ENCODE data around the gene NES.

The NES gene

DNA sequence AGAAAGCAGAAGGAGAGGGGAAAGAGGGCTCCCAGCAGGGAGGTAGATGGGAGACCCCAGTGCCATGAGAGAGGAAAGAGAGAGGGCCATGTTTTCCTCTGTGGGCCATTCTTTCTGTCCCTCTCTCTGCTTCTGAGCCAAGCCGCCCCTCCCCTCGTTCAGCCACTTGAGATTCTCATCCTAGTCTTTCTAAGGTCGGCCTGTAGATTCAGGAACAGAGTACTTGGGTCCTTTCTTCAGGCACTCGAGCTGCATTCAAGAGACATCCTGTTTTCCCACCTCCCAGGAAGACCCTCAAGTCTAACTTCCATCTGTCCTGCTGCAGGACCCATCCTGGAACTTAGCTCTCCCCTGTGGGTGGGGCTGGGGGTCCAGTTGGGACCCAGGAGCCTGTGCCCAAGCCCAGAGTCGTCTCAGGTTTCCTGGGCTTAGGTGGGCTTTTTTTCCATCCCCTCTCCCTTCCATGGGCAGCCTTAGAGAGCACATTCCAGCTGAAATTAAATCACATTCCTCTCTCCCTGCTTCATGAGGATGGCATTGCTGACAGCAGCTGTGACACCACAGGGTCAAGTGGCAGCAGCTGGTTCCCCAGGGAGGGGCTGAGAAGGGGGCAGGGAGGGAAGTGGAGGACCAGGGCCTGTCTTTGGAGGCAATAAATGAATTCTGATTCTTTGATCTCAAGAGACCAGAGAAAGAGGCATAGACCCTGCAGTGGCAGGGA is 13.0 kb downstream of the NES start:
- in situ Hi-C loops (cut with MboI; ENCODE audit: low sequenced_read_pairs), result no loop called here

DNA sequence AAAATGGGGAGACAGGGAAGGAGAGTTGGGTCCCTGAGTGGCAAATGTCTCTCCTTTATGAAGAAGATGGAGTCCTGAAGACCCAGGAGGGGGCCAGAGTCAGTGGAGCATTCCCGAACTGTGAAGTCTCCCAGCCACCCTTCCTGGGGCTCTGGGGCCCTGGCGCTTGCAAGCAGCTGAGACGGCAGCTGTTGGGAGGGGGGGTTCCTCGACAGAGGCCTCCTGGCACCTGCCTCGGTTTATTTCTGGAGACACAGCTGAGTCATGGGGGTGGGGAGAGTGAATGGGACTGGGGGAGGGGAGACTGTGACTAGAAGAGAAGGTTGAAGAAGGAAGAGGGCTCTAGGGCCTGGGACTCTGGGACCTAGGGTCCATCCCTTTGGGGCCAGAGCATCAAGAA is 14.0 kb downstream of the NES start:
- in situ Hi-C loops (cut with MboI; ENCODE audit: low sequenced_read_pairs), result no loop called here

GRCh38 chr1:156662800-156663055 is 14.5 kb downstream of the NES start:
- in situ Hi-C loops (cut with MboI; ENCODE audit: low sequenced_read_pairs), result no loop called here

DNA sequence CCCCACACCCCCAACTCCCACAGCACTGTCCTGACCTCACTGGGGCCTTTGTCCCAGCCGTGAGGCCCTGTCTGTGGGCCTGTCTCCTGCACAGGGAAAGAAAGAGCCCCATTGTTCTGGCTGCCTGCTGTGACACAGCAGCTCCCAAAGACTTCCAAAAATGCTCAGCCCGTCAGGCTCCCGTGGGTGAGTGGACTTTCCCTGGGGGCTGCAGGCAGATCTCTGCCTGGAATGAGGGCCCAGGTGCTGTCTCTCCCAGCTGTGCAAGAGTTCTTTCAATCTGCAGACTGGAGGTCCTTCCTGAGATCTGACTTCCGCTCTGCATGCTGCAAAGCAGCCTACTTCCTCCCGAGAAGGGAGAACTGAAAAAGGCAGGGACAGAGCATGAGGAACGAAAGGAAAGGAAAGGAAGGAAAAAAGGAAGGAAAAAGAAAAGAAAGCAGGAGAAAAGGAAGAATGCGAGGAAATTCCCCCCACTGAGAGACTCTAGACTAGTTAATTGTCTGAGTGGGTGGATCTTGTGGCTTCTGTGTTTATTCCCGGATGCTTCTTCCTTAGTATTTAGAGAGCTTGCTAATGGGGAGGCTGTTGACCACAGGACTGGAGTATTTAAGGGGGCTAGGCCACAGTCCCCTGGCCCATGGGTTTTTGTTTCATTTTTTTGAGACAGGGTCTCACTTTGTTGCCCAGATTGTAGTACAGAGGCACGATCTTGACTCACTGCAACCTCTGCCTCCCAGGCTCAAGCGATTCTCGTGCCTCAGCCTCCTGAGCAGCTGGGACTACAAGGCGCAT is 15.0 kb downstream of the NES start:
- in situ Hi-C loops (cut with MboI; ENCODE audit: low sequenced_read_pairs), result no loop called here

DNA sequence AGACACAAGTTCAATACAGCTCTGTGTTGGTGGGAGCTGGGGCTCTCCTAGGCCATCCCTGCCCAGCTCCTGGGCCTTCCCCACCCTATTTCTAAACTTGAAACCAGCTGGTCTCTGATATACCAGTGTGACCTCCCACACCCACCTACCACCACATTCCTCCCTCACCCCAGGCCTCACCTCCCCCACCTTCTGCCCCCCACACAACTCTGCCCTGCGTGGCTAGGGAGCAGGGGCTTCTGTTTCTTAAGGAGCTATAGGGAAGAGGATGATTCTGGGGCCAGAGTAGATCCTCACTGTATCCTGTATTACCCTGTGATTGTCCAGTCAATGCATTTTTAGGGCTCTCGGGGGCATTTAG is 16.5 kb downstream of the NES start:
- in situ Hi-C loops (cut with MboI; ENCODE audit: low sequenced_read_pairs), result no loop called here

- in situ Hi-C loops (cut with MboI; ENCODE audit: low sequenced_read_pairs), result no loop called here
These were observed 17.0 kb downstream of the NES start for GRCh38 chr1:156659988-156660751.

DNA sequence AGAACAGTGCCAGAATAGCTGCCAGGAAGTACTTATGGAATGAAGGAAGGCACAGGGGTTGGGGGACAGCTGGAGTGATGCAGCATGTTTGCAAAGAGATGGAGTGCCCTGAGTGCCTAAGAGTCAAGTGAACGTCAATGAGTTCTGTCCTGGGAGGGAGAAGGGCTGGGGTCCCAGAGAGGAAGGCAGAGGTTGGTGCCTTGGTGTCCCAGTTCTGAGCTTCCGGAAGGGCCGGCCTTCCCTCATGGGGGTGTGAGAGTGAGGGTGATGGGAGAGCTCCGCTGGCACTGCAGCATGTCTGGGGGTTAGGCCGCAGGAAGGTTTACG is 17.6 kb downstream of the NES start:
- in situ Hi-C loops (cut with MboI; ENCODE audit: low sequenced_read_pairs), result no loop called here

DNA sequence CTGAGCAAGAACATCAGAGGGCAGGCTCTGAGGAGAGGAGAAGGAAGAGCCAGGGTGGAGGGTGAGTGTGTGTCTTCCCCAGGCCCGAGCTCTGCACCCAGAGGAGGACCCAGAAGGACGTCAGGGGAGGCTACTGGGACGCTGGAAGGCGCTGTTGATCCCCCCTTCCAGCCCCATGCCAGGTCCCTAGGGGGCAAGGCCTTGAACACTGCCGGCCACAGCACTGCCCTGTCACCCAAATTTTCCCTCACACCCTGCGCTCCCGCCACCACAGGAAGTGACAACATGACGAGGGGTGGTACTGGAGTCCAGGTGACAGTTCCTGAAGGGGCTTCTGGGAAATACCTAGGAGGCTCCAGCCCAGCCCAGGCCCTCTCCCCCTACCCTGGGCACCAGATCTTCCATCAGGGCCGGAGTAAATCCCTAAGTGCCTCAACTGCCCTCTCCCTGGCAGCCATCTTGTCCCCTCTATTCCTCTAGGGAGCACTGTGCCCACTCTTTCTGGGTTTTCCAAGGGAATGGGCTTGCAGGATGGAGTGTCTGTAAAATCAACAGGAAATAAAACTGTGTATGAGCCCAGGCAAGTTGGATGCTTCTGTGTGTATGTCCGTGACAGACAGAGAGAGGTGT is 18.1 kb downstream of the NES start:
- in situ Hi-C loops (cut with MboI; ENCODE audit: low sequenced_read_pairs), result no loop called here

- in situ Hi-C loops (cut with MboI; ENCODE audit: low sequenced_read_pairs), result no loop called here
These were observed 18.7 kb downstream of the NES start for GRCh38 chr1:156658496-156658895.

DNA sequence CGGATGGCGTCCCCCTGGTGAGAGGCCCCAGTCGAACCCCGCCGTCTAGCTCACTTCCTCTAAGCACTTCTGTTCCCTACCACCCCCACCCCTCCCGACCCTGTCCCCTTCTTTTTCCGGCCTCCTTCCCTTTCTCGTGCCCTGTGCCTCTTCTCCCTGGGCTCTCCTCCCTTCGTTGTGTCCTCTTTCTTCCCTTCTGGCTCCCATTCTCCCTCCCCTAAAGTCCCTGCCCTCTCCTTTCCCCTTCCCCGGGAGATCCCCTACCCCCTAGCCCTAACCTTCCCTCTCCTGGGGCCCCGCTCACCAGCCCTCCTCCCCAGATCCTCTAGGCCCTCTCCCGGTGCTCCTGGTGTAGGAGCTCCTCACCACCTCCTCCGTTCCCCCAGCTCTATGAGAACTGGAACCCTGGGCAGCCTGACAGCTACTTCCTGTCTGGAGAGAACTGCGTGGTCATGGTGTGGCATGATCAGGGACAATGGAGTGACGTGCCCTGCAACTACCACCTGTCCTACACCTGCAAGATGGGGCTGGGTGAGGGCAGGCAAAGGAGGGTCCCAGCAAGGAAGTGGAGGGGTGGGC is 19.4 kb downstream of the NES start:
- in situ Hi-C loops (cut with MboI; ENCODE audit: low sequenced_read_pairs), result no loop called here

- in situ Hi-C loops (cut with MboI; ENCODE audit: low sequenced_read_pairs), result no loop called here
These were observed 20.1 kb downstream of the NES start for GRCh38 chr1:156656806-156657740.

GRCh38 chr1:156655904-156656516 is 21.2 kb downstream of the NES start:
- in situ Hi-C loops (cut with MboI; ENCODE audit: low sequenced_read_pairs), result no loop called here

- in situ Hi-C loops (cut with MboI; ENCODE audit: low sequenced_read_pairs), result no loop called here
These were observed 21.9 kb downstream of the NES start for GRCh38 chr1:156655151-156655903.

DNA sequence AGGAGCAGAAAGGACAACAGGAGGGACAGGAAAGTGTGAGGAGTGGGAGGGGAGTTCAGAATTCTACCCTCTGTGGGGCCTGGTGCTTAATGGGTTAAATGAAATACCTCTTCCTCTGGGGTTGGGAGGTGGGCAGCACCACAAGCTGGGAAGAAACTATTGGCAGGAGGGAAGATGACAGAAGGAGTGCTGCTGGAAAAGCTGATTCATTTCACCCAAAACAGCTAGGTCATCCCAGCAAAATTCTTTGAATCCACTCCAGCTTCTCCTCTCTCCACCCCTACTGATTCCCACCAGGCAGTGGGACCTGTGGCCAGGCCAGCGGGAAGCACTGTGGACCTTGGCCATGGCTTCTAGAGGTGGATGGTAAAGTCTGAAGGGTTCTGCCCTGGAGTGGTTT is 22.5 kb downstream of the NES start:
- in situ Hi-C loops (cut with MboI; ENCODE audit: low sequenced_read_pairs), result no loop called here

DNA sequence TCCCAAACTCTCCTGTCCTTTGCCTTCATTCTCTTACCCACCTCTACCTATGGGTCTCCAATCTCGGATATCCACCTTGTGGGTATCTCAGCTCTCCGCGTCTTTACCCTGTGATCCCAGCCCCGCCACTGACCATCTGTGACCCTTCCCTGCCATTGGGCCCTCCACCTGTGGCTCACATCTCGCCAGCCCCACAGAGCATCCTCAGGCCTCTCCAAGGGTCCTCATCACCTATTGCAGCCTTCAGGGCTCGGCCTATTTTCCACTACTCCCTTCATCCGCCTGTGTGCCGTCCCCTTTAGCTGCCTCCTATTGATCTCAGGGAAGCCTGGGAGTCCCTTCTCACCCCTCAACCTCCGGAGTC is 24.2 kb downstream of the NES start:
- in situ Hi-C loops (cut with MboI; ENCODE audit: low sequenced_read_pairs), result no loop called here

DNA sequence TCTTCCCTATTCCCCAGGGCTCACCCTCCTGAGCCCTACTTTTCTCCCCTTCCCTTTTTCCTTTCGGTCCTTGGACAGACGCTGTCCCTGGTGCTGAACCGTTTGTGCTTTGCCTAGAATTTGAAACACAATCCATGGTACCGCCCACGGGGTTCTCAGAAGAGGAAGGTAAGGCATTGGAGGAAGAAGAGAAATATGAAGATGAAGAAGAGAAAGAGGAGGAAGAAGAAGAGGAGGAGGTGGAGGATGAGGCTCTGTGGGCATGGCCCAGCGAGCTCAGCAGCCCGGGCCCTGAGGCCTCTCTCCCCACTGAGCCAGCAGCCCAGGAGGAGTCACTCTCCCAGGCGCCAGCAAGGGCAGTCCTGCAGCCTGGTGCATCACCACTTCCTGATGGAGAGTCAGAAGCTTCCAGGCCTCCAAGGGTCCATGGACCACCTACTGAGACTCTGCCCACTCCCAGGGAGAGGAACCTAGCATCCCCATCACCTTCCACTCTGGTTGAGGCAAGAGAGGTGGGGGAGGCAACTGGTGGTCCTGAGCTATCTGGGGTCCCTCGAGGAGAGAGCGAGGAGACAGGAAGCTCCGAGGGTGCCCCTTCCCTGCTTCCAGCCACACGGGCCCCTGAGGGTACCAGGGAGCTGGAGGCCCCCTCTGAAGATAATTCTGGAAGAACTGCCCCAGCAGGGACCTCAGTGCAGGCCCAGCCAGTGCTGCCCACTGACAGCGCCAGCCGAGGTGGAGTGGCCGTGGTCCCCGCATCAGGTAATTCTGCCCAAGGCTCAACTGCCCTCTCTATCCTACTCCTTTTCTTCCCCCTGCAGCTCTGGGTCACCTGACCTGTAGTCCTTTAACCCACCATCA is 24.8 kb downstream of the NES start:
- in situ Hi-C loops (cut with MboI; ENCODE audit: low sequenced_read_pairs), result no loop called here

DNA sequence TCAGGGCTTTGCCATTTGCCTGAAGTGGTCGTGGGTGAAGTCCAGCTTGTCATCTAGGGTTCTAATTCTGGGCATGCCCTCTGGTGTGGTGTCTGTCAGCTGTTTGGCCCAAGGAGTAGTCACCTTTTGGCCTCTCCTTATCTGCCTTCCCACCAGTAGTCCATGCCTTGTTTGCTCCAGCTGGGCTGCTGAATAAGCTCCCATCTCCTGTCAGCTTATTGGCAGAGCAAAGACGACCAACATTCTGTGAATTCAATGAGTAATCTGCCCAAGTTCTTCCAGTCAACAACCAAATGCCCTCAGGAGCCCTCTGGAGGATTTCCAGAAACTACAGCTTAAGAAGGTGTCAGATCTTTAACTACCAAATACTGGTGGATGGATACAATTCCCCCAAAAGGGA is 28.3 kb downstream of the NES start:
- in situ Hi-C loops (cut with MboI; ENCODE audit: low sequenced_read_pairs), result no loop called here

DNA sequence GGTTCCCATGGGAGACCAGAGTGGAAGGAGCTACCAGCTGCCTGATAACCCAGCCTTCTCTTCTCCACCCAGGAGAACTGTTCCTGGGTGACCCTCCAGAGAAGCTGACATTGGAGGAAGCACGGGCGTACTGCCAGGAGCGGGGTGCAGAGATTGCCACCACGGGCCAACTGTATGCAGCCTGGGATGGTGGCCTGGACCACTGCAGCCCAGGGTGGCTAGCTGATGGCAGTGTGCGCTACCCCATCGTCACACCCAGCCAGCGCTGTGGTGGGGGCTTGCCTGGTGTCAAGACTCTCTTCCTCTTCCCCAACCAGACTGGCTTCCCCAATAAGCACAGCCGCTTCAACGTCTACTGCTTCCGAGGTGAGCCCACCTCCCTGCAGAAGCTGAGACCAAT is 28.7 kb downstream of the NES start:
- in situ Hi-C loops (cut with MboI; ENCODE audit: low sequenced_read_pairs), result no loop called here

Measured in HL-60/S4 treated with phorbol 12-myristate 13-acetate at 8.2 ng/mL for 4 days and 3 days (cell line).